ENCODE results near the gene INTS6.

The INTS6 gene

DNA sequence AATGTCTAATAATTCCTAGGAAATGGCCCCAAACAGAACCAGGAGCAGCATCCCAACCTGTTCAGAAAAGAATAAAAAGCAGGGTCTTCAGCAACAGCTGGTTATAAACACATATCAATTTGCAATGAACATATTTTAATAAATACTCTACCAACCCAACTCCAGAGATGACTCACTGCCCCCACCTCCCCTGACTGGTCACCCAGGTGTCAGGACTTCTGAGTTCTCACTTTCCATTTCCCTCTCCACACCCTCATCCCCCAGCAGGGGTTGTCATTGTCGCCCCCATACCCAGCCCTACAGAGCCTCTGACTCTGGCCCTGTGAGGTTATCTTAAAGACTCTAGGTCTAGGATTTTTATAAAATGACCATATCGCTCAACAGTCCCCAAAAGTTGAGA lies 106.4 kb downstream of the INTS6 start:
- no peak for DNase-seq (ENCODE audit: low read depth)

DNA sequence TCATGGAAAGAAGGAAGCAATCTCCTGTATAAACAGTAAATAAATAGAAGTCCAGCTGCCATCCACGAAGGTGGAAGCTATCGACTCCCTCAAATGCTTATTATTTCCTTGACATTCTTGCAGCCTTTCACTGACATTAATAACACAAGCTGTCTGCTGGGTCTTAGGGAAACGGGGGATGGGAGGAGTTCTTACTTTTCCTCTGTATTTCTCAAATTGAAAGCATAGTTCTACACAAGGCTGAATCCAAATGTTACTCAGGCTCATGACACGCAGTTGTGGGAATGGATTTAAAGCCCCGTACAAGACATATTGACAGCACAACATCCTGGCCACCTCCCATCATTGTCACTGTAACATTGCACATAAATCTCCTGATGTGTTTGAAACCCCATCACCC lies 109.4 kb downstream of the INTS6 start:
- DNase-seq (ENCODE audit: low read depth) = no peak

DNA sequence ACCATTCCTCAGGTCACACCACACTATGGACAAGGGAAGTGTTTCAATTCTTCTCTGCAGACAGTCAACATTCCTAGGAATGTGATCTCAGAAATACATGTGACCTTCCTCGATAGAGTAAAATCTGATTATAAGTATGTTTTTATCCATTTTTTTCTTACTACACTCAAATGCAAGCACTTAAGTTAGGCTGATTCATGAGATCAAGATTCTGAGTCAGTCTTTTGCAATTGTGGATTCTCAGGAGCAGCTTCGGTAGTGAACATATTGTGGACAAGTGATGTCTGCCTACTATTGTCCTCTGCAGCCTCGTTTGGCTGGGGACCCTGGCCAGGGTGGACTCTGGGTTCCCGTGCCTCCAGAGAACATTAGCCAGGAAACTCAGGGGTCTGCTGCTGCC lies 110.1 kb downstream of the INTS6 start:
- DNase-seq (ENCODE audit: low read depth) = peak; percentile 41

- DNase-seq (ENCODE audit: low read depth) = no peak
Measured at GRCh38 chr13:51341791-51342190, 111.0 kb downstream of the INTS6 start.

GRCh38 chr13:51341232-51341631 lies 111.6 kb downstream of the INTS6 start:
- no peak for DNase-seq (ENCODE audit: low read depth)

GRCh38 chr13:51339952-51340732 lies 112.7 kb downstream of the INTS6 start:
- DNase-seq (ENCODE audit: low read depth) = no peak

- no peak for DNase-seq (ENCODE audit: low read depth)
Measured at GRCh38 chr13:51339354-51339753, 113.5 kb downstream of the INTS6 start, which contains the start of gene SERPINE3. TSS of gene SERPINE3 (plus strand) at chr13:51339691. CDS start at chr13:51341092, 1,401 bp downstream.

- DNase-seq (ENCODE audit: low read depth) = no peak
Measured at GRCh38 chr13:51336746-51337145, 116.1 kb downstream of the INTS6 start.

DNA sequence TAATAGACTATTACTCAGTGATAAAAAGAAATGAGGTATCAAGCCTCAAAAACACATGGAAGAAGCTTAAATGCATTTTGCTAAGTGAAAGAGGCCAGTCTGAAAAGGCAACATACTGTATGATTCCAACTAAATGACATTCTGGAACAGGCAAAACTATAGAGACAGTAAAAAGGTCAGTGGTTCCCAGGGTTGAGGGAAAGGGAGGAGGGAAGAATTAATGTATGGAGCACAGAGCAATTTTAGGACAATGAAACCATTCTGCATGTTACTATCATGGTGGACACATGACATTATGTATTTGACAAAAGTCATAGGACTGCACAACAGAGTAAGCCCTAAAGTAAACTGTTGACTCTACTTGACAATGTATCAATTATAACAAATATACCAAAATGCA lies 119.0 kb downstream of the INTS6 start:
- DNase-seq (ENCODE audit: low read depth) = no peak

DNA sequence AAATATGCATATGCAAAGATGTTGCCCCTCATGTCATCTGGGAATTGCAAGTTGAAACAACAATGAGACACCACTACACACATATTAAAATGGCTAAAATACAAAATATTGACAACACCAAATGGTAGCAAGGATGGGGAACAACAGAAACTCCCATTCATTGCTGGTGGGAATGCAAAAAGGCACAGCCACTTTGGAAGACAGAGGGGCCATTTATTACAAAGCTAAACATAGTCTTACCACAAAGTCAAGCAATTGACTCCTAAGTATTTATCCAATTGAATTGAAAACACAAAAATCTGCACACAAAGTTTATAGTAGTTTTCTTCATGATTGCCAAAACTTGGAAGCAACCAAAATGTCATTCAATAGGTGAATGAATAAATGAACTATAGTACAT lies 119.4 kb downstream of the INTS6 start:
- DNase-seq (ENCODE audit: low read depth) = no peak

- DNase-seq (ENCODE audit: low read depth) = no peak
Measured at GRCh38 chr13:51332566-51333361, 120.1 kb downstream of the INTS6 start.

DNA sequence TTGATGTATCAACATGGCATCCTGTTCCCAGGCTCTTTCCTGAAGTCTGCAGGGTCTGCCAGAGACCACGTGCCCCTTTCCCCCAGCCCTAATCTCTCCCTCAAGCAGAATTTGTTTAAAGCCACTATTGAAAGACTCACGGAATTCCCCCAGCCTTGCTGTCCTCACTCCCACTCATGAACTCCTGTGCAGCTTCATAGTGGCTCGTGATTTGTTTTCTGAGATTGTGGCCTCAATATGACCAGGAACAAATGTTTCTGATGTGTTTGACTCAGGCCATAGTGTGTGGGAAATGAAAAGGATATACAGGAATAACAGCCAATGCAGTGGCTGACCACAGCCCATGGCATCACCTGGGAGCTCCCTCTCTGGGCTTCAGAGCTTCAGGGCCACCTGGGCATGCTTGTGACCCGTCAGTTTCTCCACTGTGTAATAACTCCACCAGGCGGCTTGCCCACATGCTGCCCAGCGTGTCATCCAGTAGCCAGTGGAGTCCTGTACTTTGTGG lies 121.4 kb downstream of the INTS6 start:
- DNase-seq (ENCODE audit: low read depth) = no peak

GRCh38 chr13:51330791-51331190 lies 122.0 kb downstream of the INTS6 start:
- DNase-seq (ENCODE audit: low read depth) = peak; percentile 55

DNA sequence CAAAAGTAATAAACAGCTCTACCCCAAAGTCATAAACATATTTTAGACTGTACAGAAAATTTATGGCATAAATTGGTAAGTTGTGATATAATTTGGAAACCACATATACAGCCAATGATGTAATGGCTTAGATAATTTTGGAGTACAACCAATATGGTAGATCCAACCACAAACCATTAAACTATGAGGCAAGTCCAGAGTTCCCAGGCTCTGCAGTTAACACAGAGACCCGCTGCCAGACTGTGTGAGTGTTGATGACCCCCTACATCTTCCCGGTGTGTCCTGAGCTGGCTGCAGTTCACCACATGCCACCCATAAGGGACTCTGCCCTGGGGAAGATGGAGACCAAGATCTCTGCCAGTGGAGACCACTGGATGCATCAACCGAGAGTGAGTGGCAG lies 123.2 kb downstream of the INTS6 start:
- DNase-seq (ENCODE audit: low read depth) = no peak

DNA sequence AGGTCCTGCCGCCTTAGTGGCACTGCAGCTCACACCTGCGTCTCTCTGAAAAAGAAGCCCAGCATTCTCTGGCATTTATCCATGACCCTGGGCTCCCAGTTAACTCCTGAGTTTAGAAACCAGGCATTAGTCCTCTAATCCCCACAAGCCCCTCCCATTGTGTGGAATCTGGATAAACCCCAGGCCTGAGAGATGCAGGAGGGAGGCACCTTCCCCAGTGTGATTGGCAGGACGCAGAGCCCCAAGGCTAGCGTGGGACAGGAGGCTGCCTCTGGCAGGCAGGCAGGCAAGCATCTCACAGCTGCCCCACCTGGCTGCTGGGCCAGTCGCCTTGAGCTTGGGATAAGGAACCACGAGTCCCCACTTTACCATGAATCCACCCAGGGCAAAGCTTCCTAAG lies 124.3 kb downstream of the INTS6 start:
- no peak for DNase-seq (ENCODE audit: low read depth)

DNA sequence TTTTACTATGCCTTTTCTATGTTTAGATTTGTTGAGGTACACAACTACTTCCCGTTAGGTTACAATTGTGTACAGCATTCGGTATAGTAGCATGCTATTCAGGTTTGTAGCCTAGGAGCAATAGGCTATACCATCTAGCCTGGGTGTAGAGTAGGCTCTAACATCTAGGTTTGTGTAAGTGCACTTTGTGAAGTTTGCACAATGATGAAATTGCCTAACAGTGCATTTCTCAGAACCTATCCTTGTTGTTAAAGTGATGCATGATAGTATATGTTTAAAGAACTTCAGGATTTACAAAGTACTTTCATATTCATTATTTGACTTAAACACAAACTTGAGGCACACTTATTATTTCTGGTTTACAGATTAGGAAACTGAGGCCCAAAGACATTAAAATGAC lies 124.9 kb downstream of the INTS6 start:
- DNase-seq (ENCODE audit: low read depth) = no peak

- no peak for DNase-seq (ENCODE audit: low read depth)
Measured at GRCh38 chr13:51326777-51327176, 126.1 kb downstream of the INTS6 start.

DNA sequence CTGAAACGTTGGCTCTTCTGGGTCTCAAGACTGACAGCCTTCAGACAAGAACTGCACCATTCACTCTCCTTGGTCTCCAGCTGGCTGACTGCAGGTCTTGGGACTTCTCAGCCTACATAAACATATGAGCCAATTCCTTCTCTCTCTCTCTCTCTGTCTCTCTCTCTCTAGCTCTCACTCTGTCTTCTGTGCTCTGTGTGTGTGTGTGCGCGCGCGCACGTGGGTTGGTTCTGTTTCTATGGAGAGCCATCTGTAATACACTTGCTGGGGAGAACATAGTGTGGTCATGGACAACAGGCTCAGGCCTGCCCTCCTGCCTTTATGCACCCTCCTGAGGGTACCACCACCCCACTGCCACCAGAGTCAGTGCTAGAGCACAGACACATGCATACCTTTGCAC lies 127.0 kb downstream of the INTS6 start:
- no peak for DNase-seq (ENCODE audit: low read depth)

DNA sequence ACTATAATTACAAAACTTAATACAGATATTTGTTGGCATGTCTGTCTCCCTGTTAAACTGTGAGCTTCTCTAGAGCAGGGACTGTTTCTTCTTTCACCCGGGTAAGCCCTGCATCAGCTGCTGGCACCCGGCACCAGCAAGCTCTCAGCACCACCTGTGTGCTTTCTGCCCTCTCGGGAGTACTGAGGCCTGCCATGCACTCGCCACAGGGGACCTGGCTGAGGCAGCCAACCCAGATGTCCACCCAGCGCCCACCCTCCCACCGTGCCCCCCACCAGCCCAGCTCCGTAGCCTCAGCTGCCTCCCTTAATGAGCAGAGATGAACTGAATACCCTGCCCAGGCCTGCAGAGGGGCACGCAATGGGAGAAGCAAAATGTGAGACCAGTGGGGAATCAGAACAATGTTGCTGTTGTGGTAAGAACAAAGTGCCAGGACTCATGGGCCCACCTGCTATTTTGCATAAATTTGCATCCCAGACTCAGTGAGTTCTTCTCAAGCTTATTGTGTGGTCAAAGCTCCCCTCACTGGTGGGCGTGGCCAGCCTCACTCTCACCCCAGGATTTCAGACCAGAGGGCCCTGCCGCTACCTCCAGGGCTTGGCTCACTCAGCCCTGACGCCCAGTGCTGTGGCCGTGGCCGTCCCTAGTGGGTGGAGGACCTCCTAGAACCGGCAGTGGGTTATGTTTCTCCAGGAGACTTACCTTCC lies 128.0 kb downstream of the INTS6 start:
- no peak for DNase-seq (ENCODE audit: low read depth)

DNA sequence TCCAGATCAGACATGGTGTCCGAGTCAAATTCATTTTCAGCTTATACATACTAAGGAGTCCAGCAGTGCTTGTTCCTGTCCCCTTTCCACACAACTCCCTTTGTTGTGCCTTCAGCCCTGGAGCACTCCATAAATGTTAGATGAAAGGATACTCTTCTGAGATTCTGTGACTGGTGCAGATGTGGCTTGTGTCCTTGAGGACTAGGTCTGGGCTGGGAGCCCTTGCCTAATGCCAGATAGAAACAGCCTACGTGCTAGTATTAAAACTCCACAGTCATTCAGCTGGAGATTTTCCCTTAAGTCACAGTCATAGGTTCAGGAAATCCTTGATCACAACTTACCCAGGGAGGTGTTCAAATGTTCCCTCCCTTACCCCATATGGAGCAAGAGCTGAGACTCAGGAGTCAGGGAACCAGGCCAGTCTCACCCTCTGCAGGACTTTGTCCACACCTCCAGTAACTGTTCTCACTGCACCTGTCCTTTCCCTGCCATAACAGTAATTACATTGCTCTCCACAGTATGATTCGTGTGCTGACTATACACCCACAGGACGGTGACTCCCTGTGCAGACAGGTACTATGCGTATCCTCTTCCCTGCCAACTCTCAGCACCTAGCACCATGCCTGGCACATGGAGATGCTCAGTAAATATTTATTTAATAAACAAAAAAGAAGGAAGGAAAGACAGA lies 128.9 kb downstream of the INTS6 start:
- no peak for DNase-seq (ENCODE audit: low read depth)

DNA sequence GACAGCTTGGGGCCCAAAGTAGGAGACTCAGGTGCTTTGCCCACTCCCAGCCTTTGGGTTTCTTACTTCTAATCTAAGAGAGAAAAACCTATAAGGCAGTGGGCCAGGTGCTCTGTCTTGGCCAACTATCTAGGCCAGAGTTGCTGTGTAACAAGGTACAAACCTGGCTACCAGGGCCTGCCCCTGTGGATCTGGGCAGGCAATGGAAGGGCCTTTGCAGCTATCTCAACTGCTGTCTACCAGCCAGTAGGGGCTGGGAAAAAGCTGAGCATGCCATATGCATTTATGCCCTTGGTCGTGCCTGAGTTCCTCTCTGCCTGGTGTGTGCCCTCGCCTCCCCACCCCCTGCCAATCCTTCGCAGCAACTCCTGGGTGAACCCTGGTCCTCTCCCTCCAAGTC lies 130.0 kb downstream of the INTS6 start:
- no peak for DNase-seq (ENCODE audit: low read depth)

DNA sequence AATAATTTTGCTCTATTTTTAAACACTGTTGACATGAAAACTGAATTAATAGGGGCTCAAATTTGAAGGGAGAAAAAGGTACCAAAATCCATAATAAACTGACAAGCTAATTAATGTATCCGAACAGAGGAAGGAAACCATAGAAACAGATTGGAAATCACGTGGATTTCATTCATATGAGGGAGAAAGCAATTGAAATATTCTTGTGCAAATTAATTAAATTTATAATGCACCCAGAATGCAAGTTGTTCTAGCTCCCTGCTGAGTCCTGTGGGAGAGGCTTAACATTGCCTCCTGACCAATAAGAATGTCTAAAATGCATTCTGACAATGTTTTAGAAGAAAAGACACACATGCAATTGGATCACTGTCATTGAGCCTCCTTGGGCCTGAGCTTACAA lies 131.0 kb downstream of the INTS6 start:
- DNase-seq (ENCODE audit: low read depth) = no peak
